GM21528 (cell line): ENCODE data around the gene PLA2G12A.

Source experiments
- ATAC-seq: cut with Tn5 transposase; IDR thresholded peaks from one replicate; pipeline ENCODE4 v1.9.1; 2021; ENCODE audit warnings: mild to moderate bottlenecking, moderate library complexity; ENCODE audit not compliant: unreplicated experiment, low FRiP score

Gene PLA2G12A

DNA sequence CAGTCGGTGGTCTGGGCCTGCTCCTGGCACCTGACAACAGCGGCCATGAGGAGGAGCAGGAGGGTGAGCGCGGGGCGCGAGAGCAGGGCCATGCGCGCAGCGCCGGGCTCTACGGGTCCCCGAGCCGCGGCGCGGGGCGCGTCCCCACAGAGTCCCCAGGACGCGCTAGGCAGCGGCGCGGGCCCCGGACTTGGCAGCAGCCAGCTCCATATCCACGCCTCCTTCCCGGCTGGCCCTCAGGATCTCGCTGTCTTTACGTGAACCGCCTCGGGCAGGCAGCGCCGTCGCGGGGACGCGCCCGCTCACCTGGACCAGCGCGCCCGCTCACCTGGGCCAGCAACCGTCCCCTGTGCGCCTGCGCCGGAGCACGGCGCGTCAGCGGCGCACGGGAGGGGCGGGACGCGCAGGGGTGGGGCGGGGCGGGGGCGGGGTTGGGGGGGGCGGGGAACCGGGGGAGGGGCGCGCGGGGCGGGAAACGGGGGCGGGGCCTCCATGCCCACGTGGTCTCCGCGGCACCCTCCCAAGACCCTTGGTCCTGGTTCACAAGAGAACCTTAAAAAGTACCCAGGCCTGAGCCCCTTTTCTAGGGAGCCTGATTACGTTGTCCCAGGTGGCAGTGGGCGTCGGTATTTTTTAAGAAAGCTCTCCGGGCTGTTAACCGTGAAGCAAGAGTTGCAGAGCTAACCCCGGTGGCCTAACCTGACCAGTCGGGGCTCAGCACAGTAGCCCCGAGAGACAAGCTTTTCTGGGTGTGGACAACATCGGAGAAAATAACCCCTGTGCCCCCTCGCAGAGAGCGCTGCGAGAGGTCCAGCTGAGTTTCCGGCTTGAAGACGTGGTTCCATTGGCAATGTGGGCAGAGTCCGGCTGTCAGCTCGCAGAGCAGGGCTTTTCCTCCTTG is at the start of gene PLA2G12A:
PLA2G12A (minus strand) TSS at position 353 of the 901 bp plus-strand sequence; CDS start at position 92, 261 bp downstream.
- ATAC-seq, result peak; percentile 83

DNA sequence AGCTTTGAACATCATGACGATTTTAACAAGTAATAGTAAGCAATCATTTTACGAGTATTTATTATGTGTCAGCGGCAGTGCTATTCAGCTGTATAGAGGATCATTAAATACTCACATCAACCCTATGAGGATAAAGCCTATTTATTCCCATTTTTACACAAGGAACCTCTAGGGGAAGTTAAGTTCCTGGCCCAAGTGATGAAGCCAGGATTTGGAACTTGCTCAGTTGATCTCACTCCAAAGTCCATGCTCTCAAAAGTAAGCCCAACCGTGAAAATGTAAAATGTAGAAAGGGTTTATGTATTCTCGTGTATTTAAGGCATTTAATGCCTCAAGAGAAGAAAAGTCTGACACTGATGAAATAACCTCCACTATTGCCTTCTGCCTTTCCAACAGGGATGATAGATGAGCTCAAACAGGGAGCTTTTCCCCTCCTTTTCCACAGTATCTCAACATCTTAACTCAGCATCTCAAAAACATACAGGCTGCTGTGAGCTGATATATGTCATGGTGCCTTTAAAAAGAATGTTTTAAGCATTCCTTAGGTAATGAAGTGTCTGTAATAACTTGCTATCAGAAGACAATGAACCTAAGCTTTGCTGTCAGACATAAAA is 35.0 kb upstream of the PLA2G12A start:
- ATAC-seq, result no peak

- ATAC-seq, result no peak
Measured at GRCh38 chr4:109764376-109764775, 34.5 kb upstream of the PLA2G12A start.

DNA sequence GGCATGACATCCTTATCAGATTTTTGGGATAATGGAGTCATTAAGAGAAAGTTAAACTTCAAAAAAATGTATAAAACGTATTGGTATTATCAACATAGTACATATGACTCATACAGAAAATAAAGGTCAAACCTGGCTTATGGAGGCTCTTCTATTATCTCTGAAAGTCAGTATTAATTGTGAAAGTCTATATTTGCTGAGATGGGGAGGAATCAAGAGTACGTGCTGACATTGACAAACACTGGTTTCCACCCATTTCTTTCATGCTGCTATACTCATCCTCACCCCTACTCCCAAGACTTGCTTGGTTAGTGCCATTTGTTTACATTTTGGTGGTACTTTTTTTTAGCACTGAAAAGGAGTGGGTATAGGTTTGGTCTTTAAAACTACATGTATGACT is 30.8 kb upstream of the PLA2G12A start:
- no peak for ATAC-seq

- ATAC-seq, result no peak
Measured at GRCh38 chr4:109755656-109756055, 25.8 kb upstream of the PLA2G12A start.

DNA sequence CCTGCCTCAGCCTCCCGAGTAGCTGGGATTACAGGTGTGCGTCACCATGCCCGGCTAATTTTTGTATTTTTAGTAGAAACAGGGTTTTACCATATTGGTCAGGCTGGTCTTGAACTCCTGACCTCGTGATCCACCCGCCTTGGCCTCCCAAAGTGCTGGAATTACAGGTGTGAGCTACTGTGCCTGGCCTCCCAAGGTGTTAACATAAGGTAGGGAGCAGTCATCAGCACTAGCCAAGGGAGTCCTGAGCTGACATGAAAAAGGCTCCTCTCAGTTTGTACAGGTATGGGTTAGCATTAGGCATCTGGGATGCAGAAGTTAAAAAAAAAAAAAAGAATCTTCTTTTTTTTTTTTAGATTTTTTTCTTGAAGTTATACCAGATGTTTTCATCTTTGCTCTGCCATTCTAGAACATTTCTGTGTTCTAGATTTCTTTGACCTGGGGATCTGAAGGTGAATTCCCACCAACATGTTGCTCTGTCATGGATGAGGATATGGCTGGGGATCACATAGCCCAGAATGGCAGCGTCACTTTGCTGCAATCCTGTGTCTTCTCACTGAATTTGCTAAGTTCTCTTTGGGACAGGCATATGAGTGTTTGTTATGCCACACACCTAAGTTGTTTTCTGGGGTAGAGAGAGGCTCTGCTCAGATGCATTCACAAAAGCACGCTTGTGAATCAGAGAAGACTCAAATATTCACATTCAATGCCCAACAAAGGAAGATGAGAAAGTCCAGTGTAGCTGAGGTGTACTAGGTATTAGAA is 24.4 kb upstream of the PLA2G12A start:
- ATAC-seq, result no peak

DNA sequence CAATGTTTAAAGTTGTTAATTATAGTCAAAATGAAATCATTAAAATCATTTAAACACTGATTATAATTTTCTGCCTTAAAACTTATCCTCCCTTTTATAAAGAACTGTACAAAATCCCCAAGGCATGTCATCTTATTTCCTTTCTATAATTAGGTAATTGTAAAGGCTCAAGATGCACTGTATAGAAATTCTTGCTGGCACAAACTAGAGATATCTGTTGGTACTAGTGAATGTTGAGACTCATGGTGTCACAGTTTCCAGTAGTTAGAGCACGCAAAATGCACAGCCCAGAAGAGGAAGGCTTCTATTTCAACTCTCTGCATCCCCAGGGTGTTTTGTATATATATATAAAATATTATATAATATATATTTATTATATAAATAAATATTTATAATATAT is 22.7 kb upstream of the PLA2G12A start:
- no peak for ATAC-seq

- ATAC-seq, result no peak
Measured at GRCh38 chr4:109751852-109752251, 22.0 kb upstream of the PLA2G12A start.

DNA sequence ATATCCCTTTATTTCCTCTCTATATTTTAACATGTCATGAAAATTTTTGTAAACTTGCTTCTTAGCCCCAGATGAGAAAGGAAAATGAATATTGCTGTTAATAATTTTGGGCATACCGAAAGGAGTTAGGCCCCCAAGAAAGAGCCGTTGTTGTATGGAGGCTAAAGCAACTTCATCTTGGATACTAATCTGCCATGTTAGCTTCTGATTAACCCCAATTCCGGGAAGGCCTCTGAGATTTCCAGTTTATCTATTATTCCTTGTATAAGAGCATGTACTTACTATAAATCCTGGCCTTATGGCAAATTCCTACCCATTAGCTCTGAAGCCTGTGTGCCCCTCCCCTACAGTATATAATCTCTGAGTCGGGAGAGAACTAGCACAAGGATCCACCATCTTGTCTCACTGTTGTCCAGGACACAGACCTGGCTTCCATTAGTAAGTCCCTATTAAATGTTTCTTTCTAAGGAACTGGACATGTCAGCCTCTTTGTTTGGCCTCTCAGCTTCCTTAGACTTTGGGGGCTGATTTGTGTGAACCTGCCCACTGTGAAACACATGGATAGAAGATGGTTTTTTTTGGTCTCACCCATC is 20.9 kb upstream of the PLA2G12A start:
- no peak for ATAC-seq

DNA sequence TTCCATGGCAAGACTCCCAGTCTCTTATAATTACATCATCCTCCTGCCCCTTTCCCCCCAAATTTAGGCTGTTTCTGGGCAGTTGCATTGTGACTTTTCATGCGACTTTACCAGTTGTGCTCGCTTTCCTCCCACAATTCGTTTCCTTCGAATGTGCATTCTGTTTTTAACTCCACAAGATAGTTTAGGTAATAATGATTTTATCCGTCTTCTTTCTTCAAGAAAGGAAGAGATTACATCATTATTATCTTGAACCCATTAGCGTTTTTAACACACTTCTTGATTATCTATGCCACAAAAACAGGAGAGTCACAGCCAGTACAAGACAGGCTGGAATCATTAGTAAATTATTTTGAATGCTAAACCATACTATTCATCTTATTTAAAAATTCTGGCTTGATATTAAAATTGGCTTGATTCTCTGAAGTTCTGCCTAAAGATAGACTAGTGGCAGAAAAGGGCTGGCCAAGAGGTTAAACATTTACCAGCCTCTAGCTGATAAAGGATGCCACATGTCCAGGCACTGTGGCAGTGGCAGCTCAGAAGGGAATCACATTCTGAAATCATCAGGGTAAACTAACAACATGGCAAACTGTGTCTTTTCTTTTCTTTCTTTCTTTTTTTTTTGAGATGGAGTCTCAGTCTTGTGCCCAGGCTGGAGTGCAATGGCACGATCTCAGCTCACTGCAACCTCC is 19.7 kb upstream of the PLA2G12A start:
- ATAC-seq, result no peak

GRCh38 chr4:109748114-109748513 is 18.2 kb upstream of the PLA2G12A start:
- ATAC-seq, result no peak

- no peak for ATAC-seq
Measured at GRCh38 chr4:109746728-109747127, 16.9 kb upstream of the PLA2G12A start.

- no peak for ATAC-seq
Measured at GRCh38 chr4:109745830-109746229, 16.0 kb upstream of the PLA2G12A start.

DNA sequence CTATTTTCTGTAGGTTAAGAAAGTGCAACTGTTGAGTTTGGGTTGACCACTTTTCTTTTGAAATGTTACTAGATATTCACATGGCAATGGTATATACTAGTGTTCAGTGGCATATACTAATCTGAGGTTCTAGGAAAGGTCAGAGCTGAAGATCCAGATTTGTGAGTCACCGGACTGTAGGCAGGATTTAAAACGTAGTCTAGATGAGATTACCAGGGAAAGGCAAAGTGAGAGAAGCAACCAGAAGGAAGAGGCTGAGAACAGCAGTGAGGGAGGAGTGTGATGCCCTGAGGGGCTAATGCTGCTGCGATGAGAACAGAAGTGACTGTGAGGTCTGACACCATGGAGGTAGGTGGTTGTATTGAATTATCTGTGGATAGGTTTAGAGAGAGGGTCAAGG is 9.7 kb upstream of the PLA2G12A start:
- no peak for ATAC-seq

DNA sequence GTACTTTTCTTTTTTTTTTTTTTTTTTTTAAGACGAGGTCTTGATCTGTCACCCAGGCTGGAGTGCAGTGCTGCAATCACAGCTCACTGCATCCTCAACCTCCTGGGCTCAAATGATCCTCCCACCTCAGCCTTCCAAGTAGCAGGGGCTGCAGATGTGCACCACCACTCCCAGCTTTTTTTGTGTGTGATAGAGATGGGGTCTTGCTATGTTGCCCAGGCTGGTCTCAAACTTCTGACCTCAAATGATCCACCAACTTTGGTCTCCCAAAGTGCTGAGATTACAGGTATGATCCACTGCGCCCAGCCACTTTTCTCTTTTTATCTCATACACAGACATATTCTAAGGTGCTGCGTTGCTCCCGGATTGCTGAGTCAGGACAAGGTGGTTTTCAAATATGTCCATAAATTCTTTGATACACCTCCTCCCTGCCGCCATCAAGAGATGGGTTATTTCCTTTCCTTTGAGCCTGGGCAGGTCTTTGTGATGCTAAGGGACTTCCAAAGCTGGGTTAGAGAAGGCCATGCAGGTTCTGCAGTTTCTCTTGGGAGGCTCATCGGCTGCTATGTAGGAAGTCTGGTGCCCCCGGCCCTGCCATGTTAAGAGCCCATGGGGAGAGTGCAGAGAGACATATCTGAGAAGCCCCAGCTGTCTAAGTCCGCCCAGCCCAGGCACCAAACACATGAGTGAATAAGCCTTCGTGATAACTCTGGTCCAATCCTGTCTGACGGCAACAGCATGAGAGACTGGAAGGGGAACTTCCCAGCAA is 8.4 kb upstream of the PLA2G12A start:
- ATAC-seq, result no peak

DNA sequence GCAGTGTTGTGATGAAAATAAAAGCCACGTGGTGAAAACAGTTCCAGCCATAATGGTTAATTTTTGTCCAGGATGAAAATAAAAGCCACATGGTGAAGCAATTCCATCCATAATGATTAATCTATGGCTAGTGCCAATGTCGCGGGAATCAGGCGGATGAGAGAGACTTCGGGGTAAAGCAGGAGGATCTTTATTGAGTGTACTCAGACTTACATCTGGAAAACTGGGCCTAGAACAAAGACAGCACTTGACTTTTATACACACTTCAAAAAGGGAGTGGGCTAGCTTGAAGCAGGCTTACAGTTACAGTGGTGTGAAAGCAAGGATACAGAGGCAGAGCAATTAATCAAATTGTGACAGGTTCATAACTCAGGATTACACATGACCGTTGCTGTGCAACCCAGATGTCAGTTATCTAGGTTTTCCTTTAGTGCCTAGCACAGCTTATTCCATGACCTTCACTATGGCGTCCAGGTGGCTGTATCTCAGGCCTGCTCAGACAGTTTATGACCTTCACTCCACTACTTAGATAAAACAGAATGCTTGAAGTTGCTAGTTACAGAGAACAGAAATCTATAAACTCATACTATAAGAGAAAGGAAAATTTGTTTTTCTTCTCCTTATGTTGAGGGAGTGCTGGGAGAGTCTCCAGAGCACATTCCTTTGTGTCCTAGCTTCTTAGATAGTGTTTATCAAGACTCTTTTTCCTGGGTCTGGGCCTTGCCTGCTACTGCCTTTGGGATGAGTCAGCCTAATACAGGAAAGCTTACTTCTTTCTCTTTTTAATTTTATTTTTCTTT is 5.9 kb upstream of the PLA2G12A start:
- ATAC-seq, result no peak

DNA sequence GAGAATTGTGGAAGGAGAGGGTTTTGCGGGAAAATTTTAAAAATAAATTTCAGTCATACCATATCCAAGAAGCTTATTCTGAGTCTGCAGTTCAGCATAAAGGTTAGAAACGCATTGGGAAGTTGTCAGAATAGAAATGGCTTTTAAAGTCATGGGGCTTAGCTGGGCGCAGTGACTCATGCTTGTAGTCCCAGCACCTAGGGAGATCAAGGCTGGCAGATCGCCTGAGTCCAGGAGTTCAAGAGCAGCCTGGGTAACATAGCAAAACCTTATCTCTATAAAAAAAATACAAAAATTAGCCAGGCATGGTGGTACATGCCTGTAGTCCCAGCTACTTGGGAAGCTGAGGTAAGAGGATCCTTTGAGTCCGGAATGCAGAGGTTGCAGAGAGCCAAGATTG is 3.9 kb upstream of the PLA2G12A start:
- no peak for ATAC-seq

DNA sequence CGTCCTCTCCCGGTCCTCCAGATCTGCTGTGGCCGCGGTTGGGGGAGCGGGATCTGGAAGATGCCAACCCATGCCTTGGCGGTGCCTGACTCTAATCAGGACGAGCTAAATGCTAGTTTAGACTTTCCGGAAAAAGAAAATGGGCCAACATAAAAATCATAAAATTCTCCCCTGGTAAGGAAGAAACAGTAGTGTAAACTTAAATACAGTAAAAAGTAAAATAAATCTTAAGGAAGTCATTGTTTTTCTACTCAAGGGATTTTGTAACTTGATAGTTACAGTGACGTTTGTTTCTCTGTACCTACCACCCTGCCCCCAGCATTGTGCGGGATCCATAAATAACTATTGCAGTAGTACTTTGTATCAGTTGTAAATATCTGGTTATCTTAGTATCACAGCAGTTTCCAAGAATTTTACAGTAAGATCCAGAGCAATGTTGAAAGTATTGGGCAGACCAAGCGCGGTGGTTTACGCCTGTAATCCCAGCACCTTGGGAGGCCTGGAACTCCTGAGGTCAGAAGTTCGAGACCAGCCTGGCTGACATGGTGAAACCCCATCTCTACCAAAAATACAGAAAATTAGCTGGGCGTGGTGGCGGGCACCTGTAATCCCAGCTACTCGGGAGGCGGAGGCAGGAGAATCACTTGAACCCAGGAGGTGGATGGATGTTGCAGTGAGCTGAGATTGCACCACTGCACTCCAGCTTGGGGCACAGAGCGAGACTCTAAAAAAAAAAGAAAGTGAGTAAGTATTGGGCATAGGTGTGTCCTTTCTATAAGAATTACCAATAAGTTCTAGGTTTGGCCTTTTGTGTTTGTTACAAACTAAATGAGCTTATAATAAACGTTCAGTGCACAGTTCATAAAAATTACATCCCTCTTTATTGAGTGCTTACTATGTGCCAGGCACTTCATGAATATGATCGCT is 1.0 kb upstream of the PLA2G12A start:
- no peak for ATAC-seq
